Ovary (tissue), 3 donors: ENCODE data around the gene FMN1.

Experiments used
- CTCF ChIP-seq, 3 donors: fragments of 450-650 bp in 2 of 3; fragments of 200-600 bp in 1 of 3; IDR thresholded peaks; one replicate each; pipeline versions ENCODE4 v1.5.1 to v1.8.0; 2016 to 2022; ENCODE audit warnings: antibody characterized with exemption in 3 of 3, mild to moderate bottlenecking in 1 of 3
- POLR2A ChIP-seq: fragments of 450-650 bp; IDR thresholded peaks from one replicate; pipeline ENCODE4 v1.6.1; 2017; ENCODE audit warnings: antibody characterized with exemption, mild to moderate bottlenecking, moderate library complexity
- donor health status: DM: no; HTN: no; CAD: no.

- no peak for TF ChIP-seq CTCF (IDR thresholded peaks at IDR 0.05)
- no peak for TF ChIP-seq POLR2A
These were observed 344.5 kb downstream of the FMN1 start for GRCh38 chr15:32849769-32850668.
